Daoy (cell line): ENCODE data around the gene LPXN. TPM values are rescaled to one million over a fixed set of nuclear protein-coding genes. Genes with fewer than 3 reads are reported as not detected.

ENCODE experiments used
- DNase-seq: peaks from one replicate; pipeline ENCODE4 v3.0.0-alpha.2; 2015; ENCODE audit warnings: low read depth
- total RNA-seq: library from RNA; depleted of rRNA; stranded (reverse); fragments of >200 nt; shearing (Covaris generic); gene quantifications from 2 replicates; pipeline ENCODE4 v1.2.3, GENCODE V29; 2014; rRNA removed

The LPXN gene
- total RNA-seq, result 94.8 and 132 TPM in 2 replicates

GRCh38 chr11:58575377-58576020, at the start of gene LPXN:
Gene LPXN (minus strand): TSS chr11:58575856. CDS start chr11:58575772, 84 bp downstream.
- DNase-seq, result peak; percentile 80

- no peak for DNase-seq
These were observed 49.4 kb upstream of the LPXN start for GRCh38 chr11:58625086-58625485.

- no peak for DNase-seq
These were observed 46.7 kb upstream of the LPXN start, which contains the start of gene CNTF for GRCh38 chr11:58622344-58622743. Gene CNTF (plus strand): TSS chr11:58622665. CDS start chr11:58622753, 88 bp downstream.

GRCh38 chr11:58621586-58622262, 46.1 kb upstream of the LPXN start:
- no peak for DNase-seq

- no peak for DNase-seq
These were observed 42.4 kb upstream of the LPXN start for GRCh38 chr11:58617976-58618557.

- DNase-seq, result peak; percentile 72
These were observed 40.9 kb upstream of the LPXN start for GRCh38 chr11:58616594-58616993.

GRCh38 chr11:58615559-58615958, 39.9 kb upstream of the LPXN start:
- DNase-seq, result no peak

GRCh38 chr11:58613228-58613627, 37.6 kb upstream of the LPXN start:
- no peak for DNase-seq

- no peak for DNase-seq
These were observed 34.1 kb upstream of the LPXN start for GRCh38 chr11:58609723-58610122.

- no peak for DNase-seq
These were observed 32.7 kb upstream of the LPXN start for GRCh38 chr11:58608331-58608730.

GRCh38 chr11:58606930-58607714, 31.5 kb upstream of the LPXN start:
- no peak for DNase-seq

GRCh38 chr11:58600510-58600909, 24.9 kb upstream of the LPXN start:
- no peak for DNase-seq

- no peak for DNase-seq
These were observed 22.0 kb upstream of the LPXN start for GRCh38 chr11:58597486-58598144.

- DNase-seq, result no peak
These were observed 21.0 kb upstream of the LPXN start for GRCh38 chr11:58596621-58597020.

GRCh38 chr11:58594826-58595225, 19.2 kb upstream of the LPXN start:
- DNase-seq, result no peak

- DNase-seq, result no peak
These were observed 17.3 kb upstream of the LPXN start for GRCh38 chr11:58592760-58593472.

- DNase-seq, result no peak
These were observed 16.0 kb upstream of the LPXN start for GRCh38 chr11:58591659-58592058.

GRCh38 chr11:58586998-58587397, 11.3 kb upstream of the LPXN start:
- no peak for DNase-seq

GRCh38 chr11:58582437-58582836, 6.8 kb upstream of the LPXN start:
- DNase-seq, result no peak

GRCh38 chr11:58580311-58580710, 4.7 kb upstream of the LPXN start:
- no peak for DNase-seq
